NCI-H1417 treated with DMSO at 0.1 percent for 48 hours (cell line): ENCODE results near the gene CCDC102B.

Experiments used
- DNase-seq: peaks from one replicate; lab custom pipeline; 2025; lab: John Stamatoyannopoulos, UW

CCDC102B gene

DNA sequence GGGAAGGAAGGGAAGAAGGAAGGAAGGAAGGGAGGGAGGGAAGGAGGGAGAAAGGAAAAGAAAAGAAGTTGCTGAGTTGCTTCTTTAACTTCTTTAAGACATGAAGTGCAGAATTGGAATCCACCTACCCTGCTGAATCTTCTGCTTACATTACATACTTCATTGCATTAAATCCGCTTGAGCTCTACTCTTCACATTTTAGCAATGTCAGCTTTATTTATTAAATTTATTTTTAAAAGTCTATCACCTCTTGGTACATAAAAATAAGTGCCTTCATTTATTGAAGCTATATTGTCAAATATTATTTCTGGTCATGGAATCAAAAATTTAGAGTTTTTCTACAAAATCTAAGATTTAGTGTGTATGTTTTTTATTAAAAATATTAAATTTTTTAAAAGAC lies 284.6 kb downstream of the CCDC102B start:
- DNase-seq, result no peak

DNA sequence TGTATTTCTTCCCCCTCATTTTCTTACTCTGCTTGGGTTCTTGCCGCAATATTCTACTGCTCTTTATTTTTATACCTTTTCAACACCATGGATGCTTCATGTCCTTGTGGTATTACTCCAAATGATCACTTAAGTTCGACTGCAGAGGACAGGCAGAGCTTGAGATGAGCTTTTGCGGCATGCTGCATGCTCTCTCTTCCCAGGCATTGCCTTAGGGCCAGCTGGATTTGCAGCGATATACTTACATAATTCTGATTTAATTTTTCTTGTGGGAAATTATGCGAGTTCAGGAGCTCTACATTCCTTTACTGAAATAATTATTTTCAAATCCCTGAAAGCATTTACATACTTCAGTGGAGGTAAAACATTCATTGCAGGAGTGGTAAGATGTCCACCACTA lies 288.1 kb downstream of the CCDC102B start:
- DNase-seq, result no peak

DNA sequence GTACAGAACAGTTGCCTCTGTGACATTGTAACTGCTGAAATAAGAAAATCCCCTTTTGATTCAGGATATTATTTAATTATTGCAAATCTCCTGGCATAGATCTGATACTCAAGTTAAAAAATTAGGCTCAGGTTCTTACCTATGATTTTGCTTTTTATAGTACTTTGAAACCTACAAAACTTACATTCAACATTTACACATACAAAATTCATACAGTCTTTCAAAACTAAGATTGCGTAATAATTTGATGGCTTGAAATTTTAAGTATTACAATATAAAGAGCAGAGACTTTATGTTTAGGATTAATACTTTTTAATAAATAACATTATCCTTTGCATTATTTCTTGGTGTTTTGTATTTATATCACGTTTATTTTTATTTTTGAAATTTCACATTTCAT lies 291.1 kb downstream of the CCDC102B start:
- no peak for DNase-seq

DNA sequence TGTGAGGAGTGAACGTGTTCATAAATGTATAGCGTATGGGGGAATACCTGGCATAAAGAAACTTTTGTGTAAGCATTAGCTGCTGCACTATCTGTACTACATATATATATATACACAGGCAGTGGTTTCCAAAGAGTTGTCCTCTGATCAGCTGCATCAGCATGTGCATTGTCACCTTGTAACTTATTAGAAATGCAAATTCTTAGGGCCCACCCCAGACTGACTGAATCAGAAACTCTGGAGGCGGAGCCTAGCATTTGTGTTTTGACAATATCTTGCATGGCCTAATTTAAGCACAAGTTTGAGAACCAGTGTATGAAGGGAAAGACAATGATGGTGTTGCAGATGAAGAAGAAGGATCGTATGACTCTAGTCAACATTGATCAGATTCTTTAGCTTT lies 299.5 kb downstream of the CCDC102B start:
- no peak for DNase-seq

DNA sequence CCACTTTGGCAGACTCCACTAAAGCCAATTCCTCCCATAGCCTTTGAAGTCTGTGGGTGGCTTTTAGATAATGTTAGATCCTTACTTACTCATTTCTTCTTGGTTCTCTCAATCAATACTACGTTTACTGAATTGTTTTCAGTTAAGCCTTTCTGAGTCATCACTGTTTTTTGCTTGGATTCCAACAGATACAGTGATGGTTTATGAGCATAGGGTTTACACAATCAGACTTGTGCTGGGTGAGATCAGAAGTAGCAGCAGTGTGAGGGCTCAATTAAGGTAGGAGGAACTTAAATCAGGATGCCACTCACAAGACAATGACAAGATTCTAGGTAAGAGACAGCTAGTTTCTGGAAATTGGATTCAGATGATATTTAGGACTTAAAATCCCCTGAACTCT lies 305.1 kb downstream of the CCDC102B start:
- no peak for DNase-seq
